NB4 (cell line): ENCODE data around the gene ADI1.

Experiments
- MAX ChIP-seq: IDR thresholded peaks from 2 replicates; pipeline ENCODE4 v1.6.1; 2011; ENCODE audit warnings: low read depth, low read length
- MYC ChIP-seq: IDR thresholded peaks from 2 replicates; pipeline ENCODE4 v1.6.1; 2011; ENCODE audit warnings: low read depth, low read length
- POLR2A ChIP-seq: IDR thresholded peaks from 2 replicates; pipeline ENCODE4 v1.6.1; 2011; ENCODE audit warnings: mild to moderate bottlenecking; ENCODE audit not compliant: insufficient read length; ENCODE audit errors: extremely low read depth
- TF ChIP-seq, protein P1 (sequence below): IDR thresholded peaks from one replicate; pipeline ENCODE4 v1.5.1; 2012; ENCODE audit warnings: low read depth, low read length

DNA sequence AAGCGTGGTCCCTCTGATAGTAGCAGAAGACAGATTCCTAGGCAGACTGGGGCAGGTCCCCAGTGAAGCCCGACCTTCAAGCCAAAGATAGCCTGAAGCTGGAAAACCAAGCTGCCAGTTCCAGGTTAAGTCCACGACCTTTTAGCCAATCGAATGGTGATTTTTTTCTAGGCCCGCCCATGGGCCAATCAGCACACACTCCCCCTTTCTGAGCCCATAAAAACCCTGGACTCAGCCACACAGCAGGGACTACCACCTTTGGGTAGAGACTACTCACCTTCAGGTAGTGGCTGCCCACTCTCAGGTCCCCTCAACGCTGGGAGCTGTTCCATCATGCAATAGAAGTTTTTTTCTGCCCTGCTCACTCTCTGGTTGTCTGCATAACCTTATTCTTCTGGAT lies 14.5 kb upstream of the ADI1 start:
- TF ChIP-seq, protein P1, sequence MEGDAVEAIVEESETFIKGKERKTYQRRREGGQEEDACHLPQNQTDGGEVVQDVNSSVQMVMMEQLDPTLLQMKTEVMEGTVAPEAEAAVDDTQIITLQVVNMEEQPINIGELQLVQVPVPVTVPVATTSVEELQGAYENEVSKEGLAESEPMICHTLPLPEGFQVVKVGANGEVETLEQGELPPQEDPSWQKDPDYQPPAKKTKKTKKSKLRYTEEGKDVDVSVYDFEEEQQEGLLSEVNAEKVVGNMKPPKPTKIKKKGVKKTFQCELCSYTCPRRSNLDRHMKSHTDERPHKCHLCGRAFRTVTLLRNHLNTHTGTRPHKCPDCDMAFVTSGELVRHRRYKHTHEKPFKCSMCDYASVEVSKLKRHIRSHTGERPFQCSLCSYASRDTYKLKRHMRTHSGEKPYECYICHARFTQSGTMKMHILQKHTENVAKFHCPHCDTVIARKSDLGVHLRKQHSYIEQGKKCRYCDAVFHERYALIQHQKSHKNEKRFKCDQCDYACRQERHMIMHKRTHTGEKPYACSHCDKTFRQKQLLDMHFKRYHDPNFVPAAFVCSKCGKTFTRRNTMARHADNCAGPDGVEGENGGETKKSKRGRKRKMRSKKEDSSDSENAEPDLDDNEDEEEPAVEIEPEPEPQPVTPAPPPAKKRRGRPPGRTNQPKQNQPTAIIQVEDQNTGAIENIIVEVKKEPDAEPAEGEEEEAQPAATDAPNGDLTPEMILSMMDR, result no peak
- no peak for TF ChIP-seq MYC
- TF ChIP-seq MAX, result no peak
- TF ChIP-seq POLR2A, result no peak
